Fibroblast of skin of back (primary cell): ENCODE results near the gene SNRNP40.
A peak's percentile ranks its signal among the peaks of the same experiment; 100 is the strongest.

Experiments used
- DNase-seq: peaks from one replicate; pipeline ENCODE4 v3.0.0-alpha.2; 2013

The SNRNP40 gene

DNA sequence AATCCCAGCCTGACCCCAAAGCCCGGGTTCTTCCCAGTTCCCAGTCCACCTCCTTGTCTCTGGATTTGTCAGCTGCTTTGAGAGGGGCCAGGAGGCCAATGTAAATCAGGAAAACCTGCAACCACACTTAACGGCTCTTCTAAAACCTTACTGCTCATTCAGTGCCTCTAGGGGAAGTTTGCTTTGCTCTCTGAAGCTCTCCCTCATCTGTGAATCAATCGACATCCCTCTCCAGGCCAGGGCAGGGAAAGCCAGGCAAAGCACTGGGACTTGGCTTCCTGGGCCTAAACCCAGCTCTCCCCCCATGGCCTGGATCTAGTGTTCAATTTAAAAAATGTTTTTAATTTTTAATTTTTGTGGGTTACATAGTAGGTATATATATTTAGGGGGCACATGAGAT is 66.2 kb downstream of the SNRNP40 start:
- DNase-seq: no peak

DNA sequence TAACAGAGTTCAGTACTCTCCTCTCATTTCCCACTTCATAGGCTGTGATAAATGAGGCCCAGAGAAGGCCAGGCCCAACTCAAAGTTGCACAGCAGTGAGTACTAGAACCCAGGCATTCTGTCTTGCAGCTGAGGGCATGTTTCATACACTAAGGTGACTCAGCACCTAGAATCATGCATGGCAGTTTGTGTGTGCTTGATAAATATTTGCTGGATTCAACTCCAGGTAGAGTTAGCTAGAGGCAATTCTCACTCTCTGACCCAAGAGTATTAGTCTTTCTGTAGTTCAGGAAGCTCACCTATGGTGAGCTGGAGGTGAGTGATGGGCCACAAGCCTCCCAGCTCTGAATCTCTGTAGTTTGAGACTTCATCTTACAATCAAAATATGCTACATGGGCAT is 67.6 kb downstream of the SNRNP40 start:
- no peak for DNase-seq

DNA sequence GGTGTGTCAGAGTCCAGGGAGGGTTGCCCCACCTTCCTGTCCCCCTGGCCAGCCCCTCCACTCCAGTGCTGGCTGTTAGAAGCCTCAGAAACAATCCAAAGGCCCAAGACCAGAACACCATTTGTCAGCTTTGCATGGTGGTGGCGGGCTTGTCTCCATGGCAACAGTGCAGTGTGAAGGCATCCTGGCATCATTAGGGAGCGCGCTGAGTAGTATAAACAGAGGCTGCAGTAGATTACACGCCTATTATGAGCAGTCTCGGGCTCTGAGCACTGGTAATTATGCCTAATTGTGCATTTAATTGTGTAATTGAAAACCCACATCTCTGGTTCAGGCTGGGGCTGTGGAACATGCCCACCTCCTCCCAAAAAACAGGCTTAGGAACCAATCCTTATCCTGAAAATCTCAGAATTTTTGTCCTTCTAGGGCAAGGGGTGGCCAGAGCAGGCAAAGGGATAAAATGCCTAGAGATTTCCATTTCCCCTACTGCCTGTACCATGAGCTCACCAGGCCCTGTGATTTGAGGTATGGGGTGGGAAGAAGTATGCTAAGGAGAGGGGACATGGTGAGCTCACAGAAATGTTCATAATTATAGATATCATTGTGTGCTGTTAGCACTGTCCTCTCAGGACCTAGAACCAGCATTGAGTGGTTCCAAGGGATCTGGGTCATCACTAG is 68.6 kb downstream of the SNRNP40 start:
- DNase-seq: no peak

DNA sequence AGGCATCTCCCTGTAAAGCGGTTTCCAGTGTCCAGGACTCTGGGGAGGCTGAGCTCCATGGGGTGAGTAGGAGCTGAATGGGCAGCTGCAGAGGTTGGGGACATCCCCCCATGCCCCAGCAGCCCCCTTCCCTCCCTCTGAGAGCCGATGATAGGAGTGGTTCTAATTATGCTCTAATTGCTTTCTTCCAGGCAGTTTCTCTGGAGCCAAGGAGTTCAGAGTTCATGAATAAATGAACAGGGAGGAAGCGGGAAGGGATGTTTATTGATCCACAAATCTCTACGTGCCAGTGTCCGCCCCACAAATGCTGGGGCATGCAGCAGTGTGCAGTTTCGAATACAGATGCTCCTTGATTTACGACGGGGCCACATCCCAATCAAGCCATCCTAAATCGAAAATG is 72.5 kb downstream of the SNRNP40 start:
- DNase-seq: no peak

DNA sequence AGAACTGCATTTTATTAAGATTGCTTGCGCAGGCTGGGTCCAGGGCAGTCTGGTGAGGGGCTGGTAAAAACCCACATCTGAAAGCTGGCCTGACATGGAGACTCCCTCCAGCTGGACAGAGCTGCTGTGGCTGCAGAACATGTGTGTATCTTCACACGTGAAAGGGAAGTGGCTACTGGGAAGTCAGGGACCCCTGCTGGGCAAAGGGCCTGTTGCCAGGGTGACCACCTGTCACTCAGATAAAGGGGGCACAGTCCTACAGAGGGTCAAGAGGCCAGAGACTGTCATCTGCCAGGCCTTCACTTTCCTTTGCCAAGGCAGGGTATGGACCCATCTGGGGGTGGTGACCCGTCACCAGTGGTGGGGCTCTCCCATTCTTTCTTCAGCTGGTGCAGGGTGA is 74.4 kb downstream of the SNRNP40 start:
- no peak for DNase-seq

DNA sequence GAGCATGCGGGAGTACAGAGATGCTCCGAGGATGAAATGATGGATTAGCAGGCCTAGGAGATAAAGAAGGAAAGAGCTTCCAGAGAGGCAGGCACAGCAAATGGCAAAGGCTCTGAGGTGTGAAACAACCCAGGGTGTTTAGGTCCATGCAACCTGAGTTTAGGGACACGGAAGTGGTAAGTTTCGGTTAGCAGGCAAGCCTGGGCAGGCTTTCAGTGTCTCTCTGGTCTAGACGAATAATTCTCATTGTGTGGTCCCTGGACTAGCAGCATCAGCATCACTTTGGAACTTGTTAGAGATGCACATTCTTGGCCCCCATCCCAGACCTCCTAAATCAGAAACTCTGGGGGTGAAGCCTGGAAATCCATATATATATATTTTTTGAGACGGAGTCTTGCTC is 75.5 kb downstream of the SNRNP40 start:
- no peak for DNase-seq

DNA sequence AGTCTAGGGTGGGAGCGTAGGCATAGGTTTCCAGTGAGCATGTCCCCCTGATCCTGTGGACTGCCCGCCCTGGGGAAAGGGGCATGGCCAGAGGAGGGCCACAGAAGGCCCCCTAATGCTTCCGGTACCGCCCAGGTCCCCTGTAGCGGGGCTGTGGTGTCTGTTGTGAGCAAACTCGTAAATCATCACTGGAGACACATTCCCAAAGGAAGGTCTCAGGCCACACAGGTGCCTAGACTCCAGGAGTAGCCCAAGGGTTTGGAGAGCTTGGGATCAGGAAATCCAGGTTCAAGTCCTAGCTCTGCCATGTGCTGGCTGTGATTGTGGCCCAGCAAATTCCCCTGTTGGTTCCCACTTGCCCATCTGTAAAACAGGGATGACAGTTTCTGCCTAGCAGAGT is 77.1 kb downstream of the SNRNP40 start:
- no peak for DNase-seq

DNA sequence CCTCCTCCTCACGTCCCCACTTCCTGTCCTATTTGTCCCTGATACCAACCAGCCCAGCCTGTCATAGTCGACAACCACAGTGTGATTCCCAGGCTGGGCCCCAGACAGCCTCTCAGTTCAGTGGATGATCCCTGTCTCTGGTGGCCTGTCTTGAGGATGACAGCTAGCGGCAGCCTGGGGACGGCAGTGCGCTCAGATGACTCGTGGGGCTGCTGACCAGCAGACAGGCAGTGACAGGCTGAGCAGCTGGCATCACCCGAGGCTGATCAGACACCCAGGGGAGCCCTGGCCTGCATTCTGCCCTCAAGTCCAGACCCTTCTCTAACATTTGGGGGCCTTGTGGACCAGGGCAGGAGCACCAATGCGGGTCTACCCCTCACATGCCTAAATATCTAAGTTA is 77.9 kb downstream of the SNRNP40 start:
- no peak for DNase-seq

DNA sequence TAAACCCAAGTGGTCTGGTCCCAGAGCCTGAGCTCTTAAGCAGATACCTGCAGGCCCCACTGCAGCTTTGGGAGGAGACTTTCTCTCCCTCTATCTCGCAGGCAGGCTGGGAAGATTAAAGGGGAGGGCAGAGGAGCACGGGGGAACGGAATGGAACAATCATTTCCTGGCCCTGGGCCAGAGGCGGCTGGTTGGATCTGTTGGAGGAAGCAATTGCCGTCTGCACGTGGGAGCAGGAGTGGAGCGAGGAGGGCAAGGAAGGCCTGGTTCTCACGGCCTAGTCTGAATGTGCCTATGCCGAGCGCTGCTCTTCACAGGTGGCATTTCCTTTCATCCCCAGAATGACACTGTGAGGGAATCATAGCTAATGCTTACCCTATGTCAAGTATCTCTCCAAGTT is 80.6 kb downstream of the SNRNP40 start:
- peak; percentile 35 for DNase-seq

DNA sequence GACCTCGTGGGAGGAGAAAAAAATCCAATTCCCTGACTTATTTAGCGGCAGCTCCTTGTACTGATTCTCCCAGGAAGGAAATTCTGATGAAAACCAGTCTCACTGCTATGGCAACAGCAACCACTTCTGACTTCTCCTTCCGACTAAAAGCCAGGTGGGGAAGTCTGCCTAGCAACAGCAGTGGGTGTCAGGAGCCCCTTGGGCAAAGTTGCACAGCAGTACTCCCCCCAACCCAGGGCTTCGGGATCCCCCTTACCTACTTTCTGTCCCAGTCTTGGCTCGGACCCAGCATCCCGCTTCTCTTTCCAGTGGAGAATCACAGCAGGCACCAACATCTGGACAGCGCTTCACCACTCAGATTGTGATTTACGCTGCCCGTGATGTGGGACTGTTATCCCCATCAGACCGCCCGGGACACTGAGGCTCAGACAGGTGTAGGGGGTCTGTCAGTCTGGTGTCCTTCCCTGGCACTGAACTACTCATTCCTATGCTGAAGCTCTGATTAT is 81.5 kb downstream of the SNRNP40 start:
- no peak for DNase-seq

DNA sequence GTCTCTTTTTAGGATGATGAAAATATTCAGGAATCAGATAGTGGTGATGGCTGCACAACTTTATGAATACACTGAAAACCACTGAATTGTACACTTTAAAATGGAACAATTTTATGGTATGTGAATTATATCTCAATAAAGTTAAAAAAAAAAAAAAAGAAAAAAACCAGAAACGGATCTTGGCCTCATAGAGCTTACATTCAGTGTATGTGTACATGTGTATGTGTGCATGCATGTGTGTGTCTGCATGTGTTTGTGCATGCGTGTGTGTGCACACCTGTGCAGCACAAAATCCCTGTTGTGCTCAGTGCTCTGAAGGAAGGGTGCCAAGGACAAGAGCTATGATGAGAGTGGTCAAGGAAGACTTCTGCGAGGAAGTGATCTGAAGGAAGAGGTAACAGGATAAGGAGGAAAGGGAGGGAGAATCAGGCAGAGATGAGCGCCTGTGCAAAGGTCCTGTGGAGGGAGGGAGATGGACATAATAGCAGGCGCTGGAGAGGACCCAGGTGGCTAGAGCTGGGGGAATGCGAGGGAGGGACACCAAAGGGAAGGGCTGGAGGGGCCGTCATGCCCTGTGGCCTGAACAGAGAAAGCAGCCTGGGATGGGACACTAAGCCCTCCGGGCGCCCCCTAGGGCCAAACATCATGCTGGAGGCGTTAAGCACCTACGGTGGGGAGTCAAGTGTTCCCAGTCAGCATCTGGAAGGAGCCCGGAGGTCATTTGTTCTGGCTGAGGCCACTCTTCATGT is 82.1 kb downstream of the SNRNP40 start:
- DNase-seq: no peak
